OCI-LY1 (cell line): Measurements from ENCODE around the gene AFAP1L2.

Experiments
- H2AFZ ChIP-seq: fragments of 200-600 bp; sonication (generic), shearing (Covaris generic); 2 replicates; pipeline ENCODE4 v1.6.0; 2014; ENCODE audit warnings: antibody characterized with exemption, mild to moderate bottlenecking, low read length
- H3F3A ChIP-seq: fragments of 200-600 bp; sonication (generic), shearing (Covaris generic); 2 replicates; pipeline ENCODE4 v1.6.0; 2014; ENCODE audit warnings: mild to moderate bottlenecking, antibody characterized with exemption, low read length, moderate library complexity; ENCODE audit not compliant: insufficient read depth
- H3K27ac ChIP-seq: fragments of 200-600 bp; sonication (generic); 2 replicates; pipeline ENCODE4 v1.5.1; 2014; ENCODE audit warnings: low read length, mixed run types, mild to moderate bottlenecking, low read depth; ENCODE audit not compliant: poor library complexity, severe bottlenecking
- H3K27me3 ChIP-seq: fragments of 200-600 bp; sonication (generic); 2 replicates; pipeline ENCODE4 v1.6.0; 2014; ENCODE audit warnings: antibody characterized with exemption, mild to moderate bottlenecking, low read length, moderate library complexity; ENCODE audit not compliant: insufficient read depth
- H3K36me3 ChIP-seq: fragments of 200-600 bp; sonication (generic); 2 replicates; pipeline ENCODE4 v1.6.1; 2014; ENCODE audit warnings: mild to moderate bottlenecking, antibody characterized with exemption, low read length, moderate library complexity, mixed read lengths; ENCODE audit not compliant: insufficient read depth
- H3K4me1 ChIP-seq: fragments of 200-600 bp; sonication (generic); 2 replicates; pipeline ENCODE4 v1.5.1; 2014; ENCODE audit warnings: mild to moderate bottlenecking, low read length, moderate library complexity; ENCODE audit not compliant: insufficient read depth, severe bottlenecking
- H3K4me2 ChIP-seq: fragments of 200-600 bp; sonication (generic), shearing (Covaris generic); 2 replicates; pipeline ENCODE4 v1.6.1; 2014; ENCODE audit warnings: low read length
- H3K4me3 ChIP-seq: fragments of 200-600 bp; sonication (generic); 2 replicates; pipeline ENCODE4 v1.5.1; 2014; ENCODE audit warnings: low read length, low read depth, mild to moderate bottlenecking, mixed read lengths; ENCODE audit not compliant: poor library complexity, severe bottlenecking
- H3K79me2 ChIP-seq: fragments of 200-600 bp; shearing (Covaris generic); 2 replicates; pipeline ENCODE4 v1.6.1; 2016; ENCODE audit warnings: mixed run types, low read length, mixed read lengths; ENCODE audit not compliant: insufficient read depth
- H3K9ac ChIP-seq: fragments of 200-600 bp; sonication (generic), shearing (Covaris generic); 2 replicates; pipeline ENCODE4 v1.6.1; 2014; ENCODE audit warnings: mild to moderate bottlenecking, low read length, mixed read lengths
- H3K9me2 ChIP-seq: fragments of 200-600 bp; sonication (generic), shearing (Covaris generic); 2 replicates; pipeline ENCODE4 v1.6.1; 2014; ENCODE audit warnings: low read depth, mild to moderate bottlenecking, low read length, mixed read lengths
- H3K9me3 ChIP-seq: fragments of 200-600 bp; shearing (Covaris generic); 2 replicates; pipeline ENCODE4 v1.6.1; 2014; ENCODE audit warnings: low read length, mixed read lengths
- H4K20me1 ChIP-seq: fragments of 200-600 bp; sonication (generic), shearing (Covaris generic); 2 replicates; pipeline ENCODE4 v1.6.0; 2016; ENCODE audit warnings: mild to moderate bottlenecking, low read length; ENCODE audit not compliant: insufficient read depth
- EZH2 ChIP-seq: fragments of 200-600 bp; sonication (generic), shearing (Covaris generic); IDR thresholded peaks from 2 replicates; pipeline ENCODE4 v1.8.0; 2017; ENCODE audit warnings: borderline replicate concordance, mixed run types, mild to moderate bottlenecking, antibody characterized with exemption, low read length, moderate library complexity, mixed read lengths
- TF ChIP-seq, protein P1 (sequence below): fragments of 200-600 bp; sonication (generic), shearing (Covaris generic); IDR thresholded peaks from 2 replicates; pipeline ENCODE4 v1.5.1; 2017; ENCODE audit warnings: mild to moderate bottlenecking, antibody characterized with exemption, low read length, moderate library complexity, mixed read lengths

AFAP1L2 gene

DNA sequence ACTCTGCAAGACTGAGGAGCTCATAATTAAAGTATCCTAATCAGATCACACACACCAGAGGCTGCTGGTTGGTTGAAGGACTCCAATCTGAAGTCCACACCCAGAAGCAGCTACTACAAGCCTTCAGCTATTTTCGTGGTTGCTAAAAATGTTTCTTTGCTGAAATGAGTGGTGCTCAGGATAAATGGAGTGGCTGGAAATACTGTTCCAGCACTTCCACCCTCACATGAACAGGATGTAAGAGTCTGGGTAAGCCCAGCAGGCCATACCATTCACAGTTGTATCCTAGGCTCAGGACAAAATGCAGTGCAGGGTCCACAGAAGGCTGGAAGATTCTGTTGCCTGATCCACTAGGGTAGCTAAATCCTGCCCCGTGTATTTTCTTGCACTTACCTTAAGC, 34.1 kb downstream of the AFAP1L2 start:
- Histone ChIP-seq H3K9ac (no peak overlapping the region), H3K79me2 (no peaks in the 10 kb centered on the region), H3K4me3 (no peak overlapping the region), H3K4me1 (no peaks in the 10 kb centered on the region), H2AFZ (no peak overlapping the region), H3F3A (no peaks in the 10 kb centered on the region), H3K4me2 (no peak overlapping the region), H3K9me3 (no peaks in the 10 kb centered on the region), H3K36me3 (no peaks in the 10 kb centered on the region), H3K27ac (no peak overlapping the region), H4K20me1 (no peaks in the 10 kb centered on the region), H3K27me3 (no peaks in the 10 kb centered on the region; the same call in 1 of the 2 replicates), H3K9me2 (no peaks in the 10 kb centered on the region)
- TF ChIP-seq EZH2, result no peak
- TF ChIP-seq, protein P1, sequence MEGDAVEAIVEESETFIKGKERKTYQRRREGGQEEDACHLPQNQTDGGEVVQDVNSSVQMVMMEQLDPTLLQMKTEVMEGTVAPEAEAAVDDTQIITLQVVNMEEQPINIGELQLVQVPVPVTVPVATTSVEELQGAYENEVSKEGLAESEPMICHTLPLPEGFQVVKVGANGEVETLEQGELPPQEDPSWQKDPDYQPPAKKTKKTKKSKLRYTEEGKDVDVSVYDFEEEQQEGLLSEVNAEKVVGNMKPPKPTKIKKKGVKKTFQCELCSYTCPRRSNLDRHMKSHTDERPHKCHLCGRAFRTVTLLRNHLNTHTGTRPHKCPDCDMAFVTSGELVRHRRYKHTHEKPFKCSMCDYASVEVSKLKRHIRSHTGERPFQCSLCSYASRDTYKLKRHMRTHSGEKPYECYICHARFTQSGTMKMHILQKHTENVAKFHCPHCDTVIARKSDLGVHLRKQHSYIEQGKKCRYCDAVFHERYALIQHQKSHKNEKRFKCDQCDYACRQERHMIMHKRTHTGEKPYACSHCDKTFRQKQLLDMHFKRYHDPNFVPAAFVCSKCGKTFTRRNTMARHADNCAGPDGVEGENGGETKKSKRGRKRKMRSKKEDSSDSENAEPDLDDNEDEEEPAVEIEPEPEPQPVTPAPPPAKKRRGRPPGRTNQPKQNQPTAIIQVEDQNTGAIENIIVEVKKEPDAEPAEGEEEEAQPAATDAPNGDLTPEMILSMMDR, result no peak

DNA sequence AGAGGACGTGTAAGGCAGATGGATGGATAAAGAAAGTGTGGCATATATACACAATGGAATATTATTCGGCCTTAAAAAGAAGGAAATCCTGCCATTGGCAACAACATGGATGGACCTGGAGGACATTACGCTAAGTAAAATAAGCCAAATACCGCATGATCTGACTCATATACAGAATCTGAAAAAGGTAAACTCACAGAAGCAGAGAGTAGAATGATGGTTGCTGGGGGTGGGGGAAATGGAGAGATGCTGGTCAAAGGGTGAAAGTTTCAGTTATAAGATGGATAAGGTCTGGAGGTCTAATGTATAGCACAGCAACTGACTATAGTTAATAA, 36.3 kb downstream of the AFAP1L2 start:
- TF ChIP-seq, protein P1, result no peak
- TF ChIP-seq EZH2, result no peak
- Histone ChIP-seq H3K9ac (no peak overlapping the region), H4K20me1 (no peaks in the 10 kb centered on the region), H3K79me2 (no peaks in the 10 kb centered on the region), H3K9me2 (no peaks in the 10 kb centered on the region), H3F3A (no peaks in the 10 kb centered on the region), H3K4me3 (no peak overlapping the region), H3K4me1 (no peaks in the 10 kb centered on the region), H2AFZ (no peak overlapping the region), H3K27ac (no peak overlapping the region), H3K27me3 (no peaks in the 10 kb centered on the region; the same call in 1 of the 2 replicates), H3K9me3 (no peaks in the 10 kb centered on the region), H3K4me2 (no peak overlapping the region), H3K36me3 (no peaks in the 10 kb centered on the region)

DNA sequence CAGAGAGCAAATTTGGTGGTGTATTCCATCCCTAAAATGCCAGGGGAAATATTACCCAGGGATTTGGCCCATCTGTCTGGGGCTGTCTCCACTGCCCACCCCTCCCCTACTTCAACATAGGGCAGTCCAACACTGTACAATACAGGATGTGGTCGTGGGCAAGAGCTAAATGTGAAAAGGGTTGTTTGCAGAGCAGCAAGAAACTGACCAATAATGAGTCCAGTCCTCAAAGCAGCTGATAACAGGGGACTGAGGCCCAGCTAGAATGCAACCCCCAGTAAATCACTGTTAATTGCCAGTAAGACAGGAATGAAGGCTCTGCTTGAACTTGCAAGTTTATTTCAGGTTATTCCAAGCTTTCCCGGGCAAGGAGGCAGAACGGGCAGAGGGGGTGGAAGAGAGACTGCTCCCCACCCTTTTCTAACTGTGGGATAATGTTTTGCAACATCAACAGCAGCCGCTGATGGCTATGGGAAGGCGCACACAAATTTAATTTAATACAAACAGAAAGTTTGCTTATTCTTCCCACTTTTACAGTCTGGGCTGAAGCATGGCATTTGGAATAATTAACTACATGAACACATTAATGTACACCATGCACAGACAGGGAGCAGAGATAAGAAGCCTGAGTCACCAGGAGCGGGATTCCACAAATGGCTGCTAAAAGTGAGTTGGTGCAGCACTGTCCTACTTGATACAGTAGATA, 36.8 kb downstream of the AFAP1L2 start:
- Histone ChIP-seq H2AFZ (no peak overlapping the region), H3K9ac (no peak overlapping the region), H3K4me3 (no peak overlapping the region), H3K27me3 (no peaks in the 10 kb centered on the region; the same call in 1 of the 2 replicates), H4K20me1 (no peaks in the 10 kb centered on the region), H3K9me3 (no peaks in the 10 kb centered on the region), H3K9me2 (no peaks in the 10 kb centered on the region), H3K27ac (no peak overlapping the region), H3K4me2 (no peak overlapping the region), H3F3A (no peaks in the 10 kb centered on the region), H3K79me2 (no peaks in the 10 kb centered on the region), H3K36me3 (no peaks in the 10 kb centered on the region), H3K4me1 (no peaks in the 10 kb centered on the region)
- TF ChIP-seq, protein P1, result no peak
- no peak for TF ChIP-seq EZH2
